ENCODE results near the gene IFT22. TPM values are rescaled to one million over a fixed set of nuclear protein-coding genes. Genes with fewer than 3 reads are reported as not detected.
"Not testable (repeated sequence)": the region's sequence is repeated elsewhere in the genome, so short reads cannot be mapped to it uniquely, and the experiment has no call there.

IFT22 gene
- total RNA-seq, 1 experiment from 2014 or later = 44.5 TPM

- no peak for DNase-seq (ENCODE audit: low read depth)
Observed at GRCh38 chr7:101278461-101279292, 42.9 kb downstream of the IFT22 start.

DNA sequence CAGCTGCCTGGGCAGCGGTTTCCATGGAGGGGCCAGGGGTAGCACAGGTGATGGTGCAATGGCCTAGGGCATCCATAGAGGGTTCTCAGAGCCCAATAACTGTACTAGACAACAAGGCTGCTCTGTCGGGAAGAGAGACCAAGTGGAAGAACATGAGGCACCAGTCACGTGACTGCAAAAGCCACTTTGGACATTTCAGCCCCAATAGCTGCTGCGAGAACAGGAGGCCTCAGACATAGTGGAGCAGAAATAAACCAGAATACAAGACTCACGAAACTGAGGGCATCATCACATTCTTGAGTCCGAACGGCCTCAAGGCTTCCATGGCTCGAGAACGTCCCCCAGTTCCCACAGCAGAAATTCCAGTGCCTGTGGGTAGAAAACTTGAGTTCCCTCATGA, 44.5 kb downstream of the IFT22 start:
- DNase-seq (ENCODE audit: low read depth) = no peak

GRCh38 chr7:101273206-101273605, 48.4 kb downstream of the IFT22 start:
- DNase-seq (ENCODE audit: low read depth) = no peak

DNA sequence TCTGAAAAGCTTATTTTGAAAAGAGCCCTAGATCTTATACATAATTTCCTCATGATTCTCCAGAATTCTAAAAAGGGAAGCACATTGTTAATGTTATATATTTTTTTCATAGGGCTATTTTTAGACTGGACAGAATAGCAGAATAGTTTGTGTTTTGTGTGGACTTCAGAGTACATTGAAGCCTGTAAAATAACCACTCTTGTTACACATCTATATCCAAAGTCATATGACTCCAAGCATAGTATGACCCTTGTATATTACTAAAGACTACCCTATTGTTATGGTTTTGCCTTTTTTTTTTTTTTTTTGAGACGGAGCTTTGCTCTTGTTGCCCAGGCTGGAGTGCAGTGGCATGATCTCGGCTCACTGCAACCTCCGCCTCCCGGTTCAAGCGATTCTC, 50.6 kb downstream of the IFT22 start:
- DNase-seq (ENCODE audit: low read depth) = no peak

- DNase-seq (ENCODE audit: low read depth) = no peak
Observed at GRCh38 chr7:101269664-101270063, 51.9 kb downstream of the IFT22 start.

- no peak for DNase-seq (ENCODE audit: low read depth)
Observed at GRCh38 chr7:101265622-101266516, 55.7 kb downstream of the IFT22 start.

GRCh38 chr7:101264102-101264706, 57.4 kb downstream of the IFT22 start:
- not testable (repeated sequence) for DNase-seq (ENCODE audit: low read depth)

Other genes with a start within 250 kb of the IFT22 start
- 14.5 and 16.2 TPM in 2 replicates for gene TRIM56, start 236.3 kb downstream of the IFT22 start, total RNA-seq (2014; rRNA removed)
- gene SERPINE1, start 194.7 kb downstream of the IFT22 start, total RNA-seq (2014; rRNA removed) = 1,980 and 3,258 TPM in 2 replicates
- gene AP1S1, start 167.3 kb downstream of the IFT22 start, total RNA-seq (2014; rRNA removed) = 286 and 412 TPM in 2 replicates
- gene VGF, start 156.2 kb downstream of the IFT22 start, total RNA-seq (2014; rRNA removed) = 0.45 and 0.69 TPM in 2 replicates
- gene NAT16, start 141.5 kb downstream of the IFT22 start, total RNA-seq (2014; rRNA removed) = not detected in 2 replicates
- gene MOGAT3, start 120.8 kb downstream of the IFT22 start, total RNA-seq (2014; rRNA removed) = not detected in 2 replicates
- 135 and 163 TPM in 2 replicates for gene PLOD3, start 104.2 kb downstream of the IFT22 start, total RNA-seq (2014; rRNA removed)
- gene ZNHIT1, start 103.6 kb downstream of the IFT22 start, total RNA-seq (2014; rRNA removed) = 116 and 134 TPM in 2 replicates
- gene CLDN15, start 84.0 kb downstream of the IFT22 start, total RNA-seq (2014; rRNA removed) = 4.7 and 6.0 TPM in 2 replicates
- 318 TPM in 2 replicates for gene FIS1, start 76.7 kb downstream of the IFT22 start, total RNA-seq (2014; rRNA removed)
- not detected in 2 replicates for gene COL26A1, start 41.1 kb upstream of the IFT22 start, total RNA-seq (2014; rRNA removed)